Spleen (tissue), 11 donors: Measurements from ENCODE around the gene TBCE. TPM values are rescaled to one million over a fixed set of nuclear protein-coding genes. Genes with fewer than 3 reads are reported as not detected.

ENCODE experiments used
- DNase-seq: peaks from one replicate; pipeline ENCODE4 v3.0.0-alpha.2; 2020
- H3K27ac ChIP-seq, 8 donors: fragments of 200-600 bp; sonication (generic) in 7 of 8; 1 replicate in 4 of 8; 2 replicates in 4 of 8; pipeline versions ENCODE4 v1.5.0 to v1.8.0; 2016 to 2021; ENCODE audit warnings: inconsistent platforms in 4 of 8, mild to moderate bottlenecking in 4 of 8, moderate library complexity in 1 of 8
- H3K27me3 ChIP-seq, 7 donors: fragments of 200-600 bp; sonication (generic) in 6 of 7; replicated peaks in 1 of 7; 1 replicate in 4 of 7; 2 replicates in 3 of 7; pipeline versions ENCODE4 v1.5.0 to v1.8.0; 2016 to 2021; ENCODE audit warnings: inconsistent platforms in 3 of 7, mild to moderate bottlenecking in 1 of 7
- H3K36me3 ChIP-seq, 6 donors: fragments of 200-600 bp; sonication (generic) in 5 of 6; 1 replicate in 4 of 6; 2 replicates in 2 of 6; pipeline versions ENCODE4 v1.5.0 to v1.8.0; 2016 to 2021; ENCODE audit warnings: inconsistent platforms in 2 of 6
- H3K4me1 ChIP-seq, 6 donors: fragments of 200-600 bp; sonication (generic) in 5 of 6; 1 replicate in 3 of 6; 2 replicates in 3 of 6; pipeline versions ENCODE4 v1.5.0 to v1.8.0; 2016 to 2021; ENCODE audit warnings: inconsistent platforms in 3 of 6
- H3K4me3 ChIP-seq, 8 donors: fragments of 200-600 bp; sonication (generic) in 7 of 8; 1 replicate in 4 of 8; 2 replicates in 4 of 8; pipeline versions ENCODE4 v1.5.0 to v1.8.0; 2016 to 2021; ENCODE audit warnings: inconsistent platforms in 4 of 8, mild to moderate bottlenecking in 4 of 8, moderate library complexity in 2 of 8
- H3K9me3 ChIP-seq, 8 donors: fragments of 200-600 bp; sonication (generic) in 7 of 8; 1 replicate in 4 of 8; 2 replicates in 4 of 8; pipeline versions ENCODE4 v1.5.0 to v1.8.0; 2016 to 2021; ENCODE audit warnings: inconsistent platforms in 4 of 8
- CTCF ChIP-seq, 11 experiments: fragments of 200-600 bp in 7 of 11; fragments of 450-650 bp in 4 of 11; sonication (generic) in 4 of 11; IDR thresholded peaks in 8 of 11; conservative IDR thresholded peaks in 3 of 11; 1 replicate in 7 of 11; 2 replicates in 4 of 11; pipeline versions ENCODE4 v1.4.0 to v1.8.0; 2016 to 2021; ENCODE audit warnings: antibody characterized with exemption in 11 of 11, inconsistent platforms in 4 of 11, mild to moderate bottlenecking in 1 of 11
- POLR2A ChIP-seq, 3 donors: fragments of 450-650 bp; IDR thresholded peaks; one replicate each; pipeline ENCODE4 v1.5.1; 2017; ENCODE audit warnings: antibody characterized with exemption in 3 of 3, mild to moderate bottlenecking in 1 of 3
- POLR2AphosphoS5 ChIP-seq, 3 donors: sonication (generic); formaldehyde crosslinking; IDR thresholded peaks; one replicate each; pipeline ENCODE4 v1.5.1; 2017; ENCODE audit warnings: antibody characterized with exemption in 3 of 3
- WGBS, 5 donors: extraction: QIAGEN DNeasy Blood & Tissue Kit in 3 of 5; methylation state at CpG; one replicate each; pipeline versions ENCODE4 v1.1.5 to v1.1.7; 2013 to 2018; 5-methylcytosine and 5-hydroxymethylcytosine counted together
- intact Hi-C: fragments of 100-400 bp; cut with DNase I; formaldehyde crosslinking; loops from one replicate; pipeline ENCODE4 v1.15.0; 2023; ENCODE audit warnings: low total_unique reads
- polyA plus RNA-seq, 3 donors: library from polyadenylated mRNA; stranded (reverse); fragments of 200-250 nt; gene quantifications; one replicate each; pipeline ENCODE4 v1.2.1, GENCODE V29; 2013
- total RNA-seq, 7 donors: library from RNA; depleted of rRNA in 3 of 7; stranded (reverse); fragments of >200 nt in 3 of 7; fragmentation: NEBNext Ultra II Directional in 4 of 7; extraction: Animal tissue kit (Norgen Biotek cat#: 25700) in 4 of 7; gene quantifications; one replicate each; pipeline versions ENCODE4 v1.1.0 to v1.2.1, GENCODE V29; 2016 to 2021
- donor health status: healthy with polysubstance abuse.
- donor health status: DM: no; HTN: no; CAD: no; lungs with moderate emphysema.
- donor health status: DM: no; HTN: no; CAD: no.
- donor health status: Bipolar disorder and iron deficiency.
- donor health status: healthy.
- donor health status: DM: no; HTN: no; CAD: no.
- donor health status: DM: yes; HTN: yes; CAD: no.

The TBCE gene
- total and polyA plus RNA-seq, 10 donors: 13.6 to 30.0 (median 18.2) TPM

DNA sequence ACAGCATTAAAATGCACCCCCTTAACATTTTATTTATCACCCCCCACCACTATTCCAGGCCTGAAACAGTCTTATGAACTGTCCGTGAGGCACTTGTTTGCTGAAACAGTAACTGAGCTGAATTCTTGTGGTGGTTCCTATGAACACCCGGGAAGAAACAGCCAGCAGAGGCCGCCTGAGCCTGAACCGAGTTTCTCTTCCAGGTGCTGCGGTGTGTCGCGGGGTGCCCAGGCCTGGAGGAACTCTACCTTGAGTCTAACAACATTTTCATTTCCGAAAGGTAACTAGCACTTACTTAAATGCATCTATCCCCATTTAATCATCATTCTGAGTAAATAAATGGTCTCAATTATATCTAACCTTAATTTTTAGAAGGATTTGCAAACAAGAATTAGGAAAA is 66.8 kb downstream of the TBCE start:
- DNase-seq: no peak
- intact Hi-C loops: no loop called here
- Histone ChIP-seq H3K36me3 (peaks cover 0 to 85% (median 48%) of the 10 kb centered on the region in 6 donors), H3K4me3 (no peak overlapping the region), H3K27ac (no peak overlapping the region), H3K4me1 (no peaks in the 10 kb centered on the region), H3K9me3 (no peaks in the 10 kb centered on the region), H3K27me3 (no peaks in the 10 kb centered on the region)
- 92 to 97% (median 94%) methylated on average over 8 of the region's 8 CpGs for WGBS, 5 donors
- no peak for TF ChIP-seq POLR2AphosphoS5 (IDR thresholded peaks at IDR 0.05)

DNA sequence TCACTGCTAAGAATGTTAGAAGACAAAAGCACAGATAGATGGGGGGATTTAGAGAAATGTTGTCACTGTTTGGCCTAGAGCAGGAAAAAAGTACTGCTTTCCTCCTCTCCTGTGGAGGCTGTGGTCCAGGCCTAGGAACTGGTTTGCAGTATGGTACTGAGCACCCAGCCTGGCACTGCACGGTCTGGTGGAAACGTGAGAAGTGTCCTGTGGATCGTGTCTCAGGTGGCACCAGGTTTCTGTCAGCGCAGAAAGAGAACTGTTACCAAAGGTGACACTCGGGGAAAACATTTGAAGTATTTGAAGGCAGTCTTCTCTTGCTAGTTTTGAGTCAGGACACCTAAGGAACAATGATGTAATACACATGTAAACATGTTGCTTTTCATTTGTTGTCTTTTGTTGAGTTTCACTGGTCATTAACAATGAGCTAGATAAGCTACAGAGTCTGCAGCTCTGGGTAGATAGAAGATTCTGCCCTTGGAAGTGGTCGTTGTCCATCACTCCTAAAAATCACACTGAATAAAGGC is 74.0 kb downstream of the TBCE start:
- WGBS, 5 donors: 82 to 96% (median 94%) methylated on average over 6 of the region's 6 CpGs
- Histone ChIP-seq H3K4me3 (no peak overlapping the region), H3K9me3 (no peaks in the 10 kb centered on the region), H3K27me3 (no peaks in the 10 kb centered on the region), H3K4me1 (no peaks in the 10 kb centered on the region), H3K27ac (no peak overlapping the region), H3K36me3 (peaks cover 0 to 100% (median 86%) of the 10 kb centered on the region in 6 donors)
- TF ChIP-seq POLR2AphosphoS5 (IDR thresholded peaks at IDR 0.05): no peak
- no peak for TF ChIP-seq CTCF (IDR thresholded peaks at IDR 0.05 in 8 of 11, conservative IDR thresholded peaks at IDR 0.05 in 3 of 11)
- no peak for TF ChIP-seq POLR2A (IDR thresholded peaks at IDR 0.05)
- intact Hi-C loops: no loop called here
- DNase-seq: no peak

DNA sequence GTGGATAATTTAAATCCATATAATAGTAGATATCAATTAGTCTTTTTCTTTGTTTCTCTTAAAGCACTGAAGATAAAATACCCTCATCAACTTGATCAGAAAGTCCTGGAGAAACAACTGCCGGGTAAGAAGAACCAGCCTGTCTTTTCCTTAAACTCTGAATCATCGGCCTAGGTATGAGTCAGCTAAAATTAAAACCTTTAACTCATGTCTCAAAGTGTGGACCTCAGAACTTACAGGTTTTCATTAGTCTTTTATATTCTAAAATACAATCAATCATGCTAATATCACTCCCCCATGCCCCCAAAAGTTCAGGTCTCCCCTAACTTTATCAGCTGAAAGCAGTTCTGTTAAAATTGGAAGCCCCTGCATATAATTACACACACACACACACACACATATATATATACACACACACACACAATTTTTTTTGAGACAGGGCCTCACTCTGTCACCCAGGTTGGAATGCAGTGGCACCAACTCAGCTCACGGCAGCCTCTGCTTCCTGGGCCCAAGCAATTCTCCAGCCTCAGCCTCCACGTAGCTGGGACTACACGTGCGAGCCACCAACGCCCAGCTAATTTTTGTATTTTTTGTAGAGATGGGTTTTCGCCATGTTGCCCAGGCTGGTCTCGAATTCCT is 75.7 kb downstream of the TBCE start:
- Histone ChIP-seq H3K4me1 (no peaks in the 10 kb centered on the region), H3K27ac (no peak overlapping the region), H3K4me3 (no peak overlapping the region), H3K36me3 (peaks cover 0 to 100% (median 83%) of the 10 kb centered on the region in 6 donors), H3K9me3 (no peaks in the 10 kb centered on the region), H3K27me3 (no peaks in the 10 kb centered on the region)
- 82 to 93% (median 90%) methylated on average over 9 of the region's 9 CpGs for WGBS, 5 donors
- DNase-seq: no peak
- no peak for TF ChIP-seq POLR2AphosphoS5 (IDR thresholded peaks at IDR 0.05)
- no peak for TF ChIP-seq CTCF (IDR thresholded peaks at IDR 0.05 in 8 of 11, conservative IDR thresholded peaks at IDR 0.05 in 3 of 11)
- intact Hi-C loops: no loop called here

- H3K36me3 ChIP-seq: peaks cover 0 to 100% (median 59%) of the 10 kb centered on the region in 6 donors
- H3K9me3 ChIP-seq: no peaks in the 10 kb centered on the region
- intact Hi-C loops: no loop called here
- H3K4me1 ChIP-seq: no peaks in the 10 kb centered on the region
- WGBS, 5 donors: 85 to 91% (median 90%) methylated on average over 7 of the region's 7 CpGs
- H3K27ac ChIP-seq: no peak overlapping the region
- H3K27me3 ChIP-seq: no peaks in the 10 kb centered on the region
- H3K4me3 ChIP-seq: no peak overlapping the region
- TF ChIP-seq POLR2AphosphoS5 (IDR thresholded peaks at IDR 0.05): no peak
- no peak for DNase-seq
Measured at GRCh38 chr1:235448616-235449015, 81.4 kb downstream of the TBCE start.

GRCh38 chr1:235450433-235450832 is 83.2 kb downstream of the TBCE start:
- Histone ChIP-seq H3K27ac (no peak overlapping the region), H3K36me3 (peaks cover 0 to 99% (median 45%) of the 10 kb centered on the region in 6 donors), H3K4me3 (no peak overlapping the region), H3K4me1 (no peaks in the 10 kb centered on the region), H3K9me3 (no peaks in the 10 kb centered on the region), H3K27me3 (no peaks in the 10 kb centered on the region)
- intact Hi-C loops: no loop called here
- TF ChIP-seq POLR2A (IDR thresholded peaks at IDR 0.05) (no peak), POLR2AphosphoS5 (IDR thresholded peaks at IDR 0.05) (no peak), CTCF (IDR thresholded peaks at IDR 0.05 in 8 of 11, conservative IDR thresholded peaks at IDR 0.05 in 3 of 11) (no peak)
- DNase-seq: no peak
- WGBS, 5 donors: 78 to 93% (median 85%) methylated on average over 5 of the region's 5 CpGs
